ENCODE measurements around the gene PLEKHM3.

- TF ChIP-seq, protein P1, sequence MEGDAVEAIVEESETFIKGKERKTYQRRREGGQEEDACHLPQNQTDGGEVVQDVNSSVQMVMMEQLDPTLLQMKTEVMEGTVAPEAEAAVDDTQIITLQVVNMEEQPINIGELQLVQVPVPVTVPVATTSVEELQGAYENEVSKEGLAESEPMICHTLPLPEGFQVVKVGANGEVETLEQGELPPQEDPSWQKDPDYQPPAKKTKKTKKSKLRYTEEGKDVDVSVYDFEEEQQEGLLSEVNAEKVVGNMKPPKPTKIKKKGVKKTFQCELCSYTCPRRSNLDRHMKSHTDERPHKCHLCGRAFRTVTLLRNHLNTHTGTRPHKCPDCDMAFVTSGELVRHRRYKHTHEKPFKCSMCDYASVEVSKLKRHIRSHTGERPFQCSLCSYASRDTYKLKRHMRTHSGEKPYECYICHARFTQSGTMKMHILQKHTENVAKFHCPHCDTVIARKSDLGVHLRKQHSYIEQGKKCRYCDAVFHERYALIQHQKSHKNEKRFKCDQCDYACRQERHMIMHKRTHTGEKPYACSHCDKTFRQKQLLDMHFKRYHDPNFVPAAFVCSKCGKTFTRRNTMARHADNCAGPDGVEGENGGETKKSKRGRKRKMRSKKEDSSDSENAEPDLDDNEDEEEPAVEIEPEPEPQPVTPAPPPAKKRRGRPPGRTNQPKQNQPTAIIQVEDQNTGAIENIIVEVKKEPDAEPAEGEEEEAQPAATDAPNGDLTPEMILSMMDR (conservative IDR thresholded peaks at IDR 0.05), result no peak
- TF ChIP-seq EZH2 (IDR thresholded peaks at IDR 0.05; ENCODE audit: low read depth), result no peak
Measured at GRCh38 chr2:208064220-208064961, 39.1 kb upstream of the PLEKHM3 start.
